WI38 (cell line): Measurements from ENCODE around the gene OPRL1.
"Not testable (repeated sequence)": the region's sequence is repeated elsewhere in the genome, so short reads cannot be mapped to it uniquely, and the experiment has no call there.

Experiments
- H3K4me3 ChIP-seq: 2 replicates; pipeline ENCODE4 v1.5.1; 2011; ENCODE audit warnings: low read depth, mild to moderate bottlenecking, control low read depth, low read length
- CTCF ChIP-seq: IDR thresholded peaks from 2 replicates; pipeline ENCODE4 v1.5.1; 2012; ENCODE audit warnings: low read depth, mild to moderate bottlenecking, control low read depth, low read length

OPRL1 gene

GRCh38 chr20:64129146-64129782 is 49.4 kb downstream of the OPRL1 start:
- H3K4me3 ChIP-seq = no peak overlapping the region
- no peak for TF ChIP-seq CTCF

- H3K4me3 ChIP-seq = no peak overlapping the region
- no peak for TF ChIP-seq CTCF
These were observed 50.4 kb downstream of the OPRL1 start for GRCh38 chr20:64130271-64130670.

GRCh38 chr20:64130876-64131275 is 51.0 kb downstream of the OPRL1 start:
- no peak for TF ChIP-seq CTCF
- H3K4me3 ChIP-seq = no peak overlapping the region

- no peak overlapping the region for H3K4me3 ChIP-seq
- TF ChIP-seq CTCF = peak; percentile 31
These were observed 51.5 kb downstream of the OPRL1 start for GRCh38 chr20:64131406-64131805.

- H3K4me3 ChIP-seq = no peak overlapping the region
These were observed 54.1 kb downstream of the OPRL1 start for GRCh38 chr20:64133951-64134407.

GRCh38 chr20:64134744-64135143 is 54.9 kb downstream of the OPRL1 start:
- not testable (repeated sequence) for H3K4me3 ChIP-seq

More at GRCh38 chr20:64133951-64134407, 54.1 kb downstream of the OPRL1 start:
- no peak for TF ChIP-seq CTCF

- no peak for TF ChIP-seq CTCF
- no peak overlapping the region for H3K4me3 ChIP-seq
These were observed 56.3 kb downstream of the OPRL1 start for GRCh38 chr20:64136004-64136710.
